K562 (cell line): ENCODE measurements around the gene MT1X. TPM values are rescaled to one million over a fixed set of nuclear protein-coding genes. Genes with fewer than 3 reads are reported as not detected.

Experiments used
- ATF7 ChIP-seq: fragments of 450-650 bp; IDR thresholded peaks from 2 replicates; pipeline ENCODE4 v1.7.1; 2014; ENCODE audit warnings: mild to moderate bottlenecking, moderate library complexity
- BRD9 ChIP-seq: fragments of 450-650 bp; IDR thresholded peaks from 2 replicates; pipeline ENCODE4 v1.6.1; 2018; ENCODE audit warnings: low read depth; ENCODE audit not compliant: partially characterized antibody
- CXXC5 ChIP-seq: fragments of 250-450 bp; sonication (Bioruptor Pico); IDR thresholded peaks from 2 replicates; pipeline ENCODE4 v1.8.0; 2022; ENCODE audit warnings: inconsistent platforms, mild to moderate bottlenecking, moderate library complexity
- HDAC8 ChIP-seq: fragments of 450-650 bp; IDR thresholded peaks from 2 replicates; pipeline ENCODE4 v1.6.1; 2016; ENCODE audit warnings: mild to moderate bottlenecking, missing genetic modification characterization, moderate library complexity, missing compliant biosample characterization
- JUND ChIP-seq, 2 experiments: IDR thresholded peaks; 2 replicates in 1 of 2; 3 replicates in 1 of 2; pipeline ENCODE4 v1.6.1; 2011; ENCODE audit warnings: borderline replicate concordance in 2 of 2, low read depth in 2 of 2, low read length in 2 of 2, improper control_type of control experiment in 1 of 2, missing biosample characterization in 1 of 2, missing genetic modification characterization in 1 of 2, missing genetic modification reagents in 1 of 2
- MBD1 ChIP-seq: fragments of 250-450 bp; sonication (Bioruptor Pico); IDR thresholded peaks from 2 replicates; pipeline ENCODE4 v1.8.0; 2022; ENCODE audit warnings: inconsistent platforms
- MTA1 ChIP-seq: fragments of 450-650 bp; IDR thresholded peaks from 2 replicates; pipeline ENCODE4 v1.6.1; 2017; ENCODE audit warnings: borderline replicate concordance
- MTA3 ChIP-seq: fragments of 450-650 bp; formaldehyde crosslinking; IDR thresholded peaks from 2 replicates; pipeline ENCODE4 v1.6.1; 2017; ENCODE audit warnings: mild to moderate bottlenecking, borderline replicate concordance
- NRF1 ChIP-seq, 2 experiments: fragments of 450-650 bp; IDR thresholded peaks in 1 of 2; conservative IDR thresholded peaks in 1 of 2; 2 replicates each; pipeline ENCODE4 v1.6.1; 2014; ENCODE audit warnings: mild to moderate bottlenecking in 2 of 2
- POLR2AphosphoS5 ChIP-seq: IDR thresholded peaks from 2 replicates; pipeline ENCODE4 v1.6.1; 2011; ENCODE audit warnings: mild to moderate bottlenecking, low read depth, low read length, moderate library complexity; ENCODE audit not compliant: control insufficient read depth, insufficient read depth
- POLR2G ChIP-seq: fragments of 200-400 bp; formaldehyde crosslinking; IDR thresholded peaks from 2 replicates; pipeline ENCODE4 v1.6.1; 2017; ENCODE audit warnings: low read depth, mild to moderate bottlenecking, antibody characterized with exemption, low read length, moderate library complexity
- PREB ChIP-seq: sonication (generic); formaldehyde crosslinking; IDR thresholded peaks from 2 replicates; pipeline ENCODE4 v1.8.1; 2023; ENCODE audit warnings: mild to moderate bottlenecking, missing genetic modification reagents
- SRSF3 ChIP-seq: fragments of 200-400 bp; formaldehyde crosslinking; IDR thresholded peaks from 2 replicates; pipeline ENCODE4 v1.6.1; 2016; ENCODE audit warnings: mild to moderate bottlenecking, low read length, moderate library complexity; ENCODE audit not compliant: insufficient read depth
- SUPT5H ChIP-seq: fragments of 450-650 bp; IDR thresholded peaks from 2 replicates; pipeline ENCODE4 v1.6.1; 2016
- VEZF1 ChIP-seq: fragments of 200-800 bp; sonication (Bioruptor generic); IDR thresholded peaks from 2 replicates; pipeline ENCODE4 v1.6.1; 2017; ENCODE audit warnings: missing genetic modification characterization, missing compliant biosample characterization
- ZC3H11A ChIP-seq: IDR thresholded peaks from 2 replicates; pipeline ENCODE4 v1.6.1; 2012; ENCODE audit warnings: low read depth, low read length, improper control_type of control experiment
- ZFP1 ChIP-seq: fragments of 450-650 bp; formaldehyde crosslinking; IDR thresholded peaks from 2 replicates; pipeline ENCODE4 v1.4.0; 2020; ENCODE audit warnings: mild to moderate bottlenecking, mixed read lengths
- ZNF212 ChIP-seq: fragments of 450-650 bp; formaldehyde crosslinking; IDR thresholded peaks from 2 replicates; pipeline ENCODE4 v1.4.0; 2020; ENCODE audit warnings: mild to moderate bottlenecking
- ZNF232 ChIP-seq: sonication (generic); formaldehyde crosslinking; IDR thresholded peaks from 2 replicates; pipeline ENCODE4 v1.8.0; 2022; ENCODE audit warnings: mild to moderate bottlenecking, missing genetic modification reagents
- ZNF395 ChIP-seq: fragments of 200-800 bp; sonication (Bioruptor generic); IDR thresholded peaks from 2 replicates; pipeline ENCODE4 v1.6.1; 2017; ENCODE audit warnings: missing genetic modification characterization, missing compliant biosample characterization
- ZNF561 ChIP-seq: fragments of 450-650 bp; formaldehyde crosslinking; conservative IDR thresholded peaks from 2 replicates; pipeline ENCODE4 v1.4.0; 2020; ENCODE audit warnings: mild to moderate bottlenecking, moderate library complexity
- ZNF586 ChIP-seq: fragments of 450-650 bp; formaldehyde crosslinking; conservative IDR thresholded peaks from 2 replicates; pipeline ENCODE4 v1.4.0; 2020; ENCODE audit warnings: mild to moderate bottlenecking, moderate library complexity
- ZSCAN29 ChIP-seq: fragments of 450-650 bp; IDR thresholded peaks from 2 replicates; pipeline ENCODE4 v1.6.1; 2017
- polyA plus RNA-seq, 8 experiments: library from polyadenylated mRNA; depleted of rRNA in 4 of 8; stranded (reverse) in 5 of 8; unstranded in 3 of 8; fragments of >200 nt; fragmentation: Nextera tagmentation in 2 of 8; fragmentation: Illumina TruSeq in 1 of 8; extraction: Ambion mirVana in 2 of 8; extraction: Trizol in 1 of 8; gene quantifications; 2 replicates each; pipeline versions ENCODE4 v1.2.1 to v1.2.3, GENCODE V29; 2011 to 2014; ENCODE audit warnings: inconsistent platforms in 1 of 8, missing spikeins in 1 of 8
- total RNA-seq, 7 experiments: library from RNA; depleted of rRNA in 6 of 7; stranded (reverse); fragments of >200 nt in 6 of 7; fragmentation: Illumina TruSeq in 2 of 7; extraction: Trizol in 2 of 7; gene quantifications; 2 replicates each; pipeline versions ENCODE4 v1.2.1 to v1.2.3, GENCODE V29; 2011 to 2021; ENCODE audit warnings: low replicate concordance in 1 of 7

MT1X gene
- total and polyA plus RNA-seq, 9 of the 15 experiments (the other 6 are each of a cell fraction or from before 2014, with no cell fraction given) = 4.9 to 22.8 (median 8.7) TPM

- TF ChIP-seq MBD1 (CRISPR knock-in tag) (no peak), ZNF212 (CRISPR knock-in tag) (no peak), ZC3H11A (peak; percentile 93), ZFP1 (CRISPR knock-in tag) (no peak), MTA1 (no peak), VEZF1 (CRISPR knock-in tag) (peak; percentile 51; the same call in 1 of the 2 replicates), PREB (CRISPR knock-in tag) (no peak), NRF1 (conservative IDR thresholded peaks at IDR 0.05 in 1 of 2, IDR thresholded peaks at IDR 0.05 in 1 of 2) (peak; percentile 59 to 64), POLR2G (peak; percentile 73), CXXC5 (CRISPR knock-in tag) (peak; percentile 54; the same call in 1 of the 2 replicates), ZNF232 (CRISPR knock-in tag) (no peak), ZSCAN29 (no peak), JUND (IDR thresholded peaks at IDR 0.05; ENCODE audit: borderline replicate concordance, low read depth, low read length) (no peak), JUND (tag; IDR thresholded peaks at IDR 0.05; ENCODE audit: borderline replicate concordance, low read depth, low read length) (no peak), SRSF3 (no peak), HDAC8 (no peak), POLR2AphosphoS5 (peak; percentile 37; the same call in 1 of the 2 replicates), SUPT5H (peak; percentile 64), ZNF395 (CRISPR knock-in tag) (no peak), ZNF561 (CRISPR knock-in tag) (no peak), MTA3 (peak; percentile 88), ZNF586 (no peak), ATF7 (no peak; the same call in 1 of the 2 replicates), BRD9 (peak; percentile 75)
Observed at GRCh38 chr16:56681939-56682702, at the start of gene MT1X (continued).
